Liver (tissue), 9 donors: ENCODE measurements around the gene TMEM242. TPM values are rescaled to one million over a fixed set of nuclear protein-coding genes. Genes with fewer than 3 reads are reported as not detected.

Experiments
- DNase-seq: peaks from one replicate; pipeline ENCODE4 v3.0.0-alpha.2; 2017; ENCODE audit warnings: low spot score
- H3K27ac ChIP-seq, 2 donors: one replicate each; pipeline ENCODE4 v1.7.0; 2013; ENCODE audit warnings: inconsistent platforms in 2 of 2, low read length in 2 of 2, control low read depth in 1 of 2, low read depth in 1 of 2, mild to moderate bottlenecking in 1 of 2
- H3K27me3 ChIP-seq, 4 donors: one replicate each; pipeline versions ENCODE4 v1.6.1 to v1.7.0; 2013; ENCODE audit warnings: low read length in 3 of 4, inconsistent platforms in 1 of 4, mild to moderate bottlenecking in 1 of 4, moderate library complexity in 1 of 4; ENCODE audit not compliant: control insufficient read depth in 4 of 4, insufficient read depth in 4 of 4
- H3K36me3 ChIP-seq, 4 donors: one replicate each; pipeline versions ENCODE4 v1.6.1 to v1.7.0; 2013; ENCODE audit warnings: low read length in 3 of 4, mild to moderate bottlenecking in 3 of 4, low read depth in 1 of 4, moderate library complexity in 1 of 4; ENCODE audit not compliant: control insufficient read depth in 4 of 4, insufficient read depth in 3 of 4
- H3K4me1 ChIP-seq, 4 donors: one replicate each; pipeline versions ENCODE4 v1.6.1 to v1.7.0; 2013; ENCODE audit warnings: low read length in 3 of 4, mild to moderate bottlenecking in 3 of 4, moderate library complexity in 1 of 4; ENCODE audit not compliant: control insufficient read depth in 4 of 4, insufficient read depth in 4 of 4
- H3K4me3 ChIP-seq, 3 donors: one replicate each; pipeline versions ENCODE4 v1.6.1 to v1.7.0; 2013; ENCODE audit warnings: low read length in 3 of 3, control low read depth in 1 of 3, low read depth in 1 of 3, mild to moderate bottlenecking in 1 of 3
- H3K9ac ChIP-seq, 2 donors: one replicate each; pipeline ENCODE4 v1.7.0; 2013; ENCODE audit warnings: low read length in 2 of 2, mild to moderate bottlenecking in 2 of 2, moderate library complexity in 2 of 2, control low read depth in 1 of 2, low read depth in 1 of 2
- H3K9me3 ChIP-seq, 4 donors: one replicate each; pipeline versions ENCODE4 v1.6.1 to v1.7.0; 2013; ENCODE audit warnings: low read length in 3 of 4; ENCODE audit not compliant: control insufficient read depth in 4 of 4
- ATF3 ChIP-seq: IDR thresholded peaks from 2 replicates; pipeline ENCODE4 v1.6.1; 2016; ENCODE audit warnings: antibody characterized with exemption
- CTCF ChIP-seq: fragments of 150-350 bp; IDR thresholded peaks from 2 replicates; pipeline ENCODE4 v1.5.1; 2017; ENCODE audit warnings: improper control_type of control experiment, low read depth, low read length; ENCODE audit not compliant: missing input control
- FOXA1 ChIP-seq: IDR thresholded peaks from 2 replicates; pipeline ENCODE4 v1.6.1; 2016; ENCODE audit warnings: antibody characterized with exemption
- FOXA2 ChIP-seq: IDR thresholded peaks from 2 replicates; pipeline ENCODE4 v1.6.1; 2016; ENCODE audit warnings: antibody characterized with exemption
- GABPA ChIP-seq, 2 donors: IDR thresholded peaks in 1 of 2; conservative IDR thresholded peaks in 1 of 2; 2 replicates each; pipeline ENCODE4 v1.6.1; 2016; ENCODE audit warnings: antibody characterized with exemption in 2 of 2, mild to moderate bottlenecking in 1 of 2, moderate library complexity in 1 of 2
- HNF4A ChIP-seq, 2 donors: conservative IDR thresholded peaks; 2 replicates each; pipeline ENCODE4 v1.6.1; 2016; ENCODE audit warnings: antibody characterized with exemption in 2 of 2, mild to moderate bottlenecking in 2 of 2
- HNF4G ChIP-seq: IDR thresholded peaks from 2 replicates; pipeline ENCODE4 v1.6.1; 2016; ENCODE audit warnings: antibody characterized with exemption
- JUND ChIP-seq, 2 donors: IDR thresholded peaks; 2 replicates each; pipeline ENCODE4 v1.6.1; 2016; ENCODE audit warnings: antibody characterized with exemption in 2 of 2
- MAX ChIP-seq: IDR thresholded peaks from 2 replicates; pipeline ENCODE4 v1.6.1; 2016; ENCODE audit warnings: antibody characterized with exemption
- NR2F2 ChIP-seq: IDR thresholded peaks from 2 replicates; pipeline ENCODE4 v1.6.1; 2016; ENCODE audit warnings: antibody characterized with exemption
- RAD21 ChIP-seq, 2 donors: IDR thresholded peaks; 2 replicates each; pipeline ENCODE4 v1.6.1; 2016; ENCODE audit warnings: antibody characterized with exemption in 2 of 2, mild to moderate bottlenecking in 2 of 2
- REST ChIP-seq: IDR thresholded peaks from 2 replicates; pipeline ENCODE4 v1.6.1; 2016; ENCODE audit warnings: antibody characterized with exemption, mild to moderate bottlenecking
- RXRA ChIP-seq, 2 donors: IDR thresholded peaks; 2 replicates each; pipeline ENCODE4 v1.6.1; 2017 to 2018; ENCODE audit warnings: antibody characterized with exemption in 2 of 2, mild to moderate bottlenecking in 1 of 2
- SP1 ChIP-seq: IDR thresholded peaks from 2 replicates; pipeline ENCODE4 v1.6.1; 2018; ENCODE audit warnings: antibody characterized with exemption, mild to moderate bottlenecking
- TAF1 ChIP-seq: conservative IDR thresholded peaks from 2 replicates; pipeline ENCODE4 v1.6.1; 2016; ENCODE audit warnings: antibody characterized with exemption, mild to moderate bottlenecking
- YY1 ChIP-seq: IDR thresholded peaks from 2 replicates; pipeline ENCODE4 v1.6.1; 2016; ENCODE audit warnings: antibody characterized with exemption, mild to moderate bottlenecking
- ZBTB33 ChIP-seq: IDR thresholded peaks from 2 replicates; pipeline ENCODE4 v1.6.1; 2016; ENCODE audit warnings: antibody characterized with exemption
- WGBS: extraction: QIAGEN DNeasy Blood & Tissue Kit; methylation state at CpG from one replicate; pipeline ENCODE4 v1.1.7; 2013; 5-methylcytosine and 5-hydroxymethylcytosine counted together
- polyA plus RNA-seq, 2 donors: library from polyadenylated mRNA; stranded (reverse) in 1 of 2; unstranded in 1 of 2; fragments of 200-250 nt in 1 of 2; fragments of >200 nt in 1 of 2; fragmentation: Nextera tagmentation in 1 of 2; extraction: Ambion mirVana in 1 of 2; gene quantifications; one replicate each; pipeline versions ENCODE4 v1.2.1 to v1.2.3, GENCODE V29; 2013 to 2015
- total RNA-seq, 2 donors: library from RNA; depleted of rRNA; stranded (reverse); fragments of >200 nt; gene quantifications; one replicate each; pipeline ENCODE4 v1.2.3, GENCODE V29; 2014
- donor health status: healthy.
- donor health status: healthy.
- donor health status: healthy.
- donor health status: healthy.
- donor health status: healthy.

TMEM242 gene
- total and polyA plus RNA-seq, 4 donors = 3.7 to 10.2 (median 6.1) TPM

GRCh38 chr6:157366648-157367047 is 43.3 kb upstream of the TMEM242 start:
- Histone ChIP-seq H3K36me3 (no peaks in the 10 kb centered on the region), H3K9me3 (no peaks in the 10 kb centered on the region), H3K9ac (no peak overlapping the region), H3K27ac (no peak overlapping the region), H3K4me3 (no peak overlapping the region), H3K27me3 (no peaks in the 10 kb centered on the region), H3K4me1 (no peaks in the 10 kb centered on the region)
- DNase-seq = no peak
- WGBS = 91% methylated on average over 11 of the region's 11 CpGs
- no peak for TF ChIP-seq HNF4A (conservative IDR thresholded peaks at IDR 0.05)
- TF ChIP-seq SP1 = no peak
- TF ChIP-seq TAF1 = no peak
- no peak for TF ChIP-seq JUND (IDR thresholded peaks at IDR 0.05)
- no peak for TF ChIP-seq ZBTB33
- no peak for TF ChIP-seq FOXA1
- TF ChIP-seq RXRA (IDR thresholded peaks at IDR 0.05) = no peak
- TF ChIP-seq YY1 = no peak
- TF ChIP-seq ATF3 = no peak
- TF ChIP-seq REST = no peak
- no peak for TF ChIP-seq HNF4G
- no peak for TF ChIP-seq NR2F2
- TF ChIP-seq FOXA2 = no peak
- no peak for TF ChIP-seq GABPA (IDR thresholded peaks at IDR 0.05 in 1 of 2, conservative IDR thresholded peaks at IDR 0.05 in 1 of 2)
- TF ChIP-seq CTCF = no peak
- TF ChIP-seq RAD21 (IDR thresholded peaks at IDR 0.05) = no peak
- no peak for TF ChIP-seq MAX

GRCh38 chr6:157364705-157365104 is 41.4 kb upstream of the TMEM242 start:
- Histone ChIP-seq H3K27ac (no peak overlapping the region), H3K9ac (no peak overlapping the region), H3K36me3 (no peaks in the 10 kb centered on the region), H3K4me1 (no peaks in the 10 kb centered on the region), H3K4me3 (no peak overlapping the region), H3K27me3 (no peaks in the 10 kb centered on the region), H3K9me3 (no peaks in the 10 kb centered on the region)
- TF ChIP-seq SP1 (no peak), GABPA (IDR thresholded peaks at IDR 0.05 in 1 of 2, conservative IDR thresholded peaks at IDR 0.05 in 1 of 2) (no peak), FOXA2 (no peak), MAX (no peak), RXRA (IDR thresholded peaks at IDR 0.05) (no peak), ATF3 (no peak), HNF4G (no peak), REST (no peak), FOXA1 (no peak)
- no peak for DNase-seq
- 95% methylated on average over 1 of the region's 1 CpG for WGBS
